ENCODE results near the gene SLC16A3. TPM values are rescaled to one million over a fixed set of nuclear protein-coding genes. Genes with fewer than 3 reads are reported as not detected.

SLC16A3 gene
- total RNA-seq, 1 donor from 2014 or later: 15.6 TPM

- no peak for DNase-seq
- no peak for TF ChIP-seq CTCF (IDR thresholded peaks at IDR 0.05; ENCODE audit: partially characterized antibody, unreplicated experiment)
- Mint-ChIP-seq H3K4me3 (ENCODE audit: unreplicated experiment) (no peak overlapping the region), H3K27ac (ENCODE audit: unreplicated experiment) (no peak overlapping the region), H3K4me1 (ENCODE audit: low read depth, unreplicated experiment) (no peaks in the 10 kb centered on the region), H3K9me3 (ENCODE audit: unreplicated experiment) (peaks cover 2% of the 10 kb centered on the region), H3K27me3 (ENCODE audit: unreplicated experiment) (peaks cover 6% of the 10 kb centered on the region), H3K36me3 (ENCODE audit: unreplicated experiment) (no peaks in the 10 kb centered on the region)
These were observed 5.3 kb upstream of the SLC16A3 start for GRCh38 chr17:82223517-82223916.

- H3K36me3 Mint-ChIP-seq (ENCODE audit: unreplicated experiment): no peaks in the 10 kb centered on the region
- TF ChIP-seq CTCF (IDR thresholded peaks at IDR 0.05; ENCODE audit: partially characterized antibody, unreplicated experiment): no peak
- H3K9me3 Mint-ChIP-seq (ENCODE audit: unreplicated experiment): peaks cover 2% of the 10 kb centered on the region
- H3K4me1 Mint-ChIP-seq (ENCODE audit: low read depth, unreplicated experiment): no peaks in the 10 kb centered on the region
- no peak overlapping the region for H3K27ac Mint-ChIP-seq (ENCODE audit: unreplicated experiment)
- peaks cover 6% of the 10 kb centered on the region for H3K27me3 Mint-ChIP-seq (ENCODE audit: unreplicated experiment)
- no peak for DNase-seq
- H3K4me3 Mint-ChIP-seq (ENCODE audit: unreplicated experiment): no peak overlapping the region
These were observed 4.2 kb upstream of the SLC16A3 start for GRCh38 chr17:82224666-82225065.

DNA sequence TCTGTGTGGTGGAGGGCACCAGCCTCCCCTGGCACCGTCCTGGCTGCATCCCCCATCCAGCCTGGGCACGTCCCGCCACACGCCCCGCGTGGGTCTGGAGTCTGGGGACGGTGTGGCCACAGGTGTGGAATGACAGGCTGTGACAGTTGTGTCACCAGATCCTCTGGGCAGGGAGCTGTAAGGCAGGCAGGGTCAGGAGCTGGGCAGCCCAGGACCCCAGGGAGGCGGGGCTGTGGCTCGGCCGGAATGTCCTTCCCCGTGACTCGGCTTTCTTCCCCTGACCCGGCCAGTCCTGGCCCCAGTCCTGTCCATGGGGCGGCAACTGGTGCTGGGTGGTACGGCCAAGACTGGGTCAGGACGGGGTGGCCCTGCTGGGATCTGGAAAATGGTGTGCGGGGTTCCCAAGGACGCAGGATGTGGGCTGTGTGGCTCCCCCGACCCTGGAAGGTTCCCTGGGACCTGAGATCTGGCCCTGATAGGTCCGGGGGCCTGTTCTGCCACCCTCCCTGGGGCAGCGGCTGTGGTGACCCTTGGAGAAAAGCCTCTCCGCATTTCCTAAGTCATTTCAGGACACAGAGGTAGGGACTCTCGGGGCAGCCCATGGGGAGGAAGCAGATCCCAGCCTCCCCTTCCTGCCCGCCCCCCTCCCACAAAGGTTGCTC is 3.3 kb upstream of the SLC16A3 start:
- Mint-ChIP-seq H3K36me3 (ENCODE audit: unreplicated experiment) (no peaks in the 10 kb centered on the region), H3K27ac (ENCODE audit: unreplicated experiment) (no peak overlapping the region), H3K4me3 (ENCODE audit: unreplicated experiment) (no peak overlapping the region), H3K4me1 (ENCODE audit: low read depth, unreplicated experiment) (no peaks in the 10 kb centered on the region), H3K9me3 (ENCODE audit: unreplicated experiment) (peaks cover 2% of the 10 kb centered on the region), H3K27me3 (ENCODE audit: unreplicated experiment) (peaks cover 11% of the 10 kb centered on the region)
- no peak for DNase-seq
- no peak for TF ChIP-seq CTCF (IDR thresholded peaks at IDR 0.05; ENCODE audit: partially characterized antibody, unreplicated experiment)

DNA sequence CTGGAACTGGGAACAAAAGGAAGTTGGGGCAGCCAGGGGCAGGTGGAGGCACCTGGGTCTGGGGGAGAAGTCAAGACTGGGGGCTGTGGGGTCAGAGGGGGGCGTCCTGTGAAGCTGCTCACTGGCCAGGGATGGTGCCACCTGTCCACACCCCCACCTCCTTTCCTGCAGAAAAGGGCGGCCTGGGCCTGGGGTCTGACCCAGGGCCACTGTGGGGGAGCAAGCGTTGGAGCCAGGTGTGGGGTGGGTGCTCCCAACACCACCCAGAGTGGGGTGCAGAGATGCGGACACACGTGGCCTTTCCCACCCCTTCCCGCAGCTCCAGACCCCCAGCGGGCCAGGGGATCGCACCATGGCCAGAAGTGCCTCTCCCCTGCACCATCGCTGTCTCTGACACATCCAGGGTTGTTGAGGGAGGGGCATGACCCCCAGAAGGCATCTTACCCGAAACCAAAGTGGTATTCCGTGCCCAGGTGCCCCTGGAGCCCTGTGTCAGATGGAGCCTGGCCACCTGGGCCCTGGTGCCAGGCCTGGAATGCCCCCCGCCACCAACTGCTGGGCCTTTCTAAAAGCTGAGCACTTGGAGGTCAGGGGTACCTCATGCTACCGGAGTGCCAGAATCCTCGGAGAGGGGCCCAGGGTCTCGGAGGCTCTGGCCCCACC is 2.6 kb upstream of the SLC16A3 start:
- peaks cover 2% of the 10 kb centered on the region for H3K9me3 Mint-ChIP-seq (ENCODE audit: unreplicated experiment)
- H3K27me3 Mint-ChIP-seq (ENCODE audit: unreplicated experiment): peaks cover 11% of the 10 kb centered on the region
- H3K4me3 Mint-ChIP-seq (ENCODE audit: unreplicated experiment): no peak overlapping the region
- H3K4me1 Mint-ChIP-seq (ENCODE audit: low read depth, unreplicated experiment): no peaks in the 10 kb centered on the region
- H3K36me3 Mint-ChIP-seq (ENCODE audit: unreplicated experiment): no peaks in the 10 kb centered on the region
- no peak for DNase-seq
- no peak for TF ChIP-seq CTCF (IDR thresholded peaks at IDR 0.05; ENCODE audit: partially characterized antibody, unreplicated experiment)
- no peak overlapping the region for H3K27ac Mint-ChIP-seq (ENCODE audit: unreplicated experiment)

Measured in glutamatergic neuron (in vitro differentiated cells).